GM21786 (cell line): ENCODE results near the gene NLGN1.

Source experiments
- ATAC-seq: cut with Tn5 transposase; IDR thresholded peaks from one replicate; pipeline ENCODE4 v1.9.1; 2021; ENCODE audit not compliant: unreplicated experiment

Gene NLGN1

DNA sequence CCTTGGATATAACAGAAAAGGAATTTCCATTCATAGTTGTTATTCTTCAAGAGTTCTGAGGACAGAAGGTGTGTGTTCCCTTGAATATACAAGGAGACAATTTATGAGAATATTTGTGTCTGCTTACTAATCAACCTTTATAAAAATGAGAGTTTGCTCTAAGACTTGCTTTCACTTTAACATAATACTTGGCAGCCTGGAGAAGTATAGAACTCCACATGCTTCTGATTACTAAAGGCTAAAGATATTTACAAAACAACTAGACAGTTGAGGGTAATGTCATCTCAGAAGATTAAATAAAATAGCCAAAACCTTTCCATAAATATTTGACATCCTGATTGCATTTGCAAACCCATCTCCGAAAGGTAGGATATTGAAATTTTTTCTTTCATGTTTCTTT is 734.5 kb downstream of the NLGN1 start:
- ATAC-seq, result no peak

DNA sequence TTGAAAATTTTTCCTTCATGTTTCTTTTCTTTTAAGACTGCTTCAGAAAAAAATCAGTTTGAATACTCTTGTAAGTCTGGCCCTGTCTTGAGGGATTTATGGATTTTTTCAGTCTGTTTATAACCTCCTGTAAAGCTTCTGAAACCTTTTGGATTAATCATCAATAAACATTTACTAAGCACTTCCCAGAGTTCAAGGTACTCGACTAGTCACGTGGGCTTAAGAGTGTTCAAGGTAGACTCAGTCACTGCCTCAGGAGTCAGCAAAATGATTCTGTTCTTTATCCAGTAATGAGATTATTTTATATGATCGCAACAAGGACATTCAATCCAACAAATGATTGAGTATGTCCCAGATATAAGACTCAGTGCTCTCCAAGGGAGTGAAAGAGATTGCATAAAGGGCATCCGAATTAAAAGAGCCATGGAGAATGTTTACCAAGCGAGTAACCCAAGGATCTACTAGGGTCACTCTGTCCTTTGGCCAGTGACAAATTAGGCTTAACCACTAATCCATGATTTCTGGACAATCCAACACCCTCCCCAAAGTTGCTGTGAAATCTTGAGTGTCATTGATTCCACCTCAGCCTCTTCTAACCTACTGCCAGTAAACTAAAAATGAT is 735.0 kb downstream of the NLGN1 start:
- no peak for ATAC-seq

DNA sequence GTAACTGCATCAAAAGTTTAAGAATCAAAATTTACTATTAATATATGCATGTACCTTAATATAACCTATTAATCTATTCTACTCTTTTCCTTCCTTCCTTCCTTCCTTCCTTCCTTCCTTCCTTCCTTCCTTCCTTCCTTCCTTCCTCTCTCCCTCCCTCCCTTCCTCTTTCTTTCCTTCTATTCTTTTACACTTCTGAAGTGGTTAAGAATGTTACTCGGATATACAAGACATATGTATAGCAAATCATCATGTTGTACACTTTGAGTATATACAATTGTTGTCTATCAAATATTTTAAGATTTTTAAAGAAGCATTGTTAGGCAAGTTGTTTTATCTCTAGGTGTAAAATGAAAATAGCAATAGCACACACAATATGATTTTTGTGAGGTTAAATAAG is 748.5 kb downstream of the NLGN1 start:
- no peak for ATAC-seq

DNA sequence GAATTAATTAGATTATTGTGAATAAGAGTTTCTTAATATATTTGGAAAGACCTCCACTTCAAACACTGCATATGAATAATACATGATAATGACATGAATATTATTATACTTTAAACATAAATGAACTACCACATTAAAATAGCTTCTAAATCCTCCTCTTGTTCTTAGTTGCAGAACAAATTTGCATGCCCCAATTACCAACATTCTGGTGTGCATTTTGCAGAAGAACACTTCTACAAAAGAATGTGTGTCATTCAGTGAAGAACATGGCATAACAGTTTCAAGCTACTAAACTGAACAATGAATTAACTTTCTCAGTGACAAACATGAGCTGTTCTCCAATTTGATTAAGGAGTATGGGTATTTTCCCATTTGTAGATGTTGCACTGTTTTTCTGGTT is 750.3 kb downstream of the NLGN1 start:
- ATAC-seq, result no peak

DNA sequence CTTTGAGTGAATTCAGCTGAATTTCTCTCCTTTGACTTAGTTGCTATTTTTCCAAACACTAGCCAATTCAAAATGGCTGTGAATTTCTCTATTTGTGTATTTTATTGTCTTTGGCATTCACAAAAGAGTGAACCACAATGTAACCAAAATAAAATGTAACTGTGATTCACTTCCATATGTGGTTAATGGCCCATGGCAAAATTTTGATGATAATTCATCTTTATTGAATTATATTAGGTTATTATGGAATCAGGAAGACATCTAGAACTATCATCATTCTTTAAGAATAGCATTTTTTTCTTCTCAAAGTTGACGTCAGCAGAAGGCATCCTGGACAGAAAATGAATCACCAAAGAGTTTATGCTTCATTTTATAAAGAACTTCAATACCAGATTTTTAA is 756.3 kb downstream of the NLGN1 start:
- no peak for ATAC-seq

DNA sequence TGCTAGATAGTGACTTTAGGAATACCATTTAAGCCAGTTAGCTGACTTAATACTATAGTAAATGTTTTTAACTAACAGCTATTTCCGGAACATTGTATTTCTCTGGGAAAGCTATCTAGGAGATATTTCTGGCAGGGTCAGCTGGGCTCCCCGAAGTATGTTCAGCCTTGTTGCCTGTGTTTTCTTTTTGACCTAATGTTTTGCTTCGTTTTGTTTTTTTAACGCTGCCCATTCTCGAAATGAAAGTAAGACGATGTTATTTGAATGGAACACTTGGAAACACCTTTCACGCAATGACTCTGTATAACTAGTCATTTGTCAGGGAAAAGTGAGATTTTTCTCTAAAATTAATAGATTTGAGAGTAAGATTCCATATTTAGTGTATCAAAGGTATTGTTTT is 758.7 kb downstream of the NLGN1 start:
- no peak for ATAC-seq

DNA sequence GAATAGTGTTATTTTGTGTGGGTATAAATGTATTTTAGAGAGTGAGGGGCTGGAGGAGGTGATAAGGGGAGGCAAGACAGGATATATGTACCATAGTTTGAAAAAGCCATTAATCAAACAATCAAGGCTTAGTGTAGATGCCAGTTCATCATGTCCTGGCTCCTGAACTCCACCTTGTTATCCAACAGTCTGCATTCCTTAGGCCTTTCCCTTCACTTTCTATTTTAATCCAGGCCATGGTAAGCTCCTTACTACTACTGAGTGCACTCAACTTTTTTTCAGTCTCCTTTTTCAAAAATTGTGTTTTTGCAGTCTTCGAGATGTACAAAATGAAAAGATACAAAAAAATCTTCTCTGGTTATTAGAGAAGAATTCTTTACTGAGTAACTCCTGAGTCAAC is 761.1 kb downstream of the NLGN1 start:
- no peak for ATAC-seq

DNA sequence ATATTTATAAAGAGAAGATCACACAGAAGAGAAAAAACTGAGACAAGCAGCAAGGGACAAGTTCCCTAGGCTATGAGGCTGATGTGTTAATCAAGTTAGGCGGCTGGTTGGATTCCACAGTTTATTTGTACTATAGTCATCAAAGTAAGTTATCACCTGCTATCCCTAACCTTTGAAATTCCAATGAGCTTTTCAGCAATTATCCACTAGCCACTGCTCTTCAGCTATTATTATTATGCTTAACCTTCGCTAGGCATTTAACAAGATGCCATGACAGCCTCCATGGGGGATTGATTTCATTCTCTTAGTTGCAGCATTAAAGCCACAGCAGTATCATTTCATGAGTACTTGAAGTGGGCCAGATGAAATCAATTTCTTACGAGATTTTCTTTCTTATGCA is 762.1 kb downstream of the NLGN1 start:
- ATAC-seq, result no peak

DNA sequence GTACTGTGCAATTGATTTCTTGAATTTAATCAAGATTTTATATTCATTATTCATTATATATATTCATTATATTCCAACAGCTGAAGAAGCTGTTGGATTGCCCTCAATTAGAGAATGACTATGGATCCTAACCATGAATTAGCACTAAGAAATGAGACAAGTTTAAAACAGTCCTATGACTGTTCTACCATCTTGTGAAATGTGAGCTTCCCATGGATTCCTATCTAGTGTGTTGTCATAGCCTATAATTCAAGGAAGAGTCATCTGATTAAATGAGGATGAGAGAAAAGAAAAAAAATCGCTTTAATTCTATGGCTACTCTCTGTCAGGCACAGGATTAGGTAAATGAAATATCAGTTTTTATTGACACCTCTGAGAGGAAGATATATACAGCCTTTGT is 765.0 kb downstream of the NLGN1 start:
- ATAC-seq, result no peak

DNA sequence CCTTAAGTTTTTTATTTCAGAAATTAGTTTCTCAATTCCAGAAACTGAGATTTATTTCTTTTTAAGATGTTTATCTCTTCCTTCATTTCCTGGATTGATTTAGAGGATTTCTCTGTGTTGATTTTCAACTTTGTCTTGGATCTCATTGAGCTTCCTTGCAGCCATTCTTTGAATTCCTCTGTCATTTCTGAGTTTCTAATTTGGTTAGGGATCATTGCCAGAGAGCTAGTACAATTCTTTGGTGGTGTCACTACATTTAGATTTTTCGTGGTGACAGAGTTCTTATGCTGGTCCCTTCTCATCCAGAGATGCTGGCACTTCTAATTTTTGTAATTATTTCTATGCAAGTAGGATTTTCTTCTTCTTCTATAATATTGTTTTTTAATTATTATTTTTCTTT is 770.5 kb downstream of the NLGN1 start:
- ATAC-seq, result no peak

DNA sequence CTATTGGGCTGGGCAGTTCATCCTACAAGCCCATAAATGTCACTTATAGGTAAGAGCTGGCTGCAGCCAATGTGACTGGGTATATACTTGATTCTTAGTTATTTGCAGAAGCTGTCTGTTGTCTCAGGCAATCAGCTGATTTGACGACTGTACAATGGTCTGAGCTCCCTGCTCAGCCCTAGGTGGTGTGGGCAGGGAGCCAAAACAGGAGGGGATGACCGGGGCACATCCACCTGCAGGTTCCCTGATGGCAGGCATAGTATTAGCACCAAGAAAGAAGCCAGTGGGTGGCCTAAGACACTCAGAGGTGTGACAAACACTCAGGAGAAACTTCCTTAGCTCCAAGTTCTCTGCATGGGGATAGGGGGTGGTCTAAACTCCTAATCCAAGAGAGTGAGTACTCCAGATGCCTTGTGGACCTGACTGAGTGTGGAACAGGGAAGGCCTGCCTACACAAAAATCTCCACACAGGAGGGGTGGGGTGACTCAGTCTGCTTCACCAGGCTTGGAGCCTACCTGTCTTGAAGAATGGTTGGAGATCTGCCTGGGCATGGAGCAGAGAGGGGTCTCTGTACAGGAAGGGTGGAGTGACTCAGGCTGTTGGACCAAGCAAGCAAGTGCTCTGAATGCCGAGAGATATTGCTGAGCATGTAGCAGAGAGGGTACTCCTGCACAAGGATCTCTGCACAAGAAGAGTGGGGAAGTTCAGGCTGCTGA is 771.2 kb downstream of the NLGN1 start:
- ATAC-seq, result no peak

DNA sequence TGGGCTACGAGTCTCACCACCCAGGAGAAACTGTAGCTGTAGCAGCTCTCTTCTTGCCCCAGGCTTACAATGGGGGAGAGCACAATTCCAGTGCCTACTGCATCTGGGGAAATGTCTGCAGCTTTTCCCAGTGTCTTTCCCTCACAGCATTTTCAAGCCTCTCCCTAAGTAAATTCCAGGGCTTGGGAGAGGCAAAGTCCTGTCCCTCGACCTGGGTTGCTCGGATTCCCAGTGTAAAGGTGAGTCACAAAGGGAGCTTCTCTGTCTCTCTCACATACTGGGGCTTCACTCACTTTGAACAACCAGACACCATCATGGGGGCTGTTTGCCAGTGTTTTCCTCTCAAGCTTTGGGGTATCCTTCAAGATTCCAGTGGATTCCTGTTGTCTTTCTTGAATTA is 772.2 kb downstream of the NLGN1 start:
- ATAC-seq, result no peak

DNA sequence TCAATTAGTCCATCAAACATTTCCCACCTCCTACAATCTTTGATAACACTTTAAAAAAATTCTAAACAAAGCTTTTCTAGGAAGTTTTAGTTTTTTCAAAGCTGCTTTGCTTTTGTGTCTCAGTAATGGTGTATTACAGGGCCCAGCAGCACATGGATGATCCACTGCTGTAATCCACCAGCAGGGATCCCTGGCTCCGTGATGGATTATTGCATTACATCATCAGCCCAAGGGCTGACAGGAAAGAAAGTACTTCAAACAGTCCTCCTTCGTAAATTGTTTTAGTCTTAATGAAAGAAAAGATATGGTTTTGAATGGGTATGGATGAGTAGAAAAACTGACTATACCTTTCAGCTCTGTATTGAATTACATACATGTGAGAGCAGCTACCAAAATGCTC is 772.7 kb downstream of the NLGN1 start:
- ATAC-seq, result no peak

DNA sequence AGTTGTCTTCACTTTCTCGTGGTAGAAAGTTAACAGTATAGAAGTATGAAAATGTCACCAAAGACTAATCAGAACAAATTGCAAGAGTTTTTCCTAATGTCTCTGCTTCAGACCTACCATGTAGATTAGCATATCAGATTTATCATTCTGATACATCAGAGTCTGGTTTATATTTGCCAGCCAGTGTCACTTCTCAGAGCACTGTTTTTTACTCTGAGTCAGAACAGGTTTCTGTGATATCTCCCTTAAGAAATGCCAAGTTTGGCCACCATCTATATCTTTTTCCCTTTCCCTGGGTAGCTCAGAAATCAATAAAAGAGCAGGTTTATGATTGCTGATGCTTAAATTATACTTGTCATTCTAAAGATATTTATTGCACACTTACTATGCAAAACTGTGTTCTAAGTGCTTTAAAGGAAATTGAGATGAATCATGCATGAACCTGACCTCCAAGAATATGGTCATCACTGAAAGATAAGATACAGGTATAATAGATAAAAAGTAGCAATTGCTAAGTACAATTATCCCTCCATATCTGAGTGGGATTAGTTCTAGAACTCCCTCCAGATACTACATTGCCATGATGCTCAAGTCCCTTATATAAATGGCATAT is 788.9 kb downstream of the NLGN1 start:
- ATAC-seq, result no peak

DNA sequence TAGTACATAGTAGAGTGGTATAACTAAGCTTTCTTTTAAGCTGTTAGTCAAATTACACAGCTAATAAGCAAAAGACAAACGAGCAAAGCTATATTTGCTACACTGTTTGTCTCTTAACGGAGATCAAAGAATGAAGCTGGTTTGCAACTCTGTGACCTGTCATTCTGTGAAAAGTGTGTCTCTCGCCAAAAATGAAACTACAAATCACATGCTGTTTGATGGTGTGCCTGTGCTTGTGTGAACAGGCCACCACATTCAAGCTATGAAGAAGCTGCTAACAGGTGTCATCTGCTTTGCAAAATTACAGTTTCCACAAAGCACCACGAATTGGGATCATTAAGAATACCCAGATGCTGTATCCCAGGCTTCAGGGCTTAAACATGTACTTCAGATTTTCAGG is 793.8 kb downstream of the NLGN1 start:
- peak; percentile 87 for ATAC-seq

DNA sequence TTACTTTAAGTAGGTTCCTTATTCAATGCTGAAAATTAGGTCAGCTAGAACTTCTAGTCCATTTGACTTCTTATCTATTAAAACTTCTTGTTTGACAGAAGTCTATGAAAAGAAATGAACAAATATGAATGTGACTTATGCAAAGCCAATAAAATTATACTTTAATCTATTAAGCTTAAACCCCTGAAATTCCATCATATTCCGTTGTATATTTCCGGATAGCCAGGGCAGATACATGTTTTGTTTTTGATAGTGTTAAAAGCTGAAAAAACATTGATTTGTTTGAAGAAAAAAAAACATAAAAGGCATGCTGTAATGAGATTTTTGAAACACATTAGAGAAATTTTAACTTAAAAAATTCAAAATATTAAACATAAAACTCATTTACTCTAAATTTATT is 794.4 kb downstream of the NLGN1 start:
- ATAC-seq, result no peak

DNA sequence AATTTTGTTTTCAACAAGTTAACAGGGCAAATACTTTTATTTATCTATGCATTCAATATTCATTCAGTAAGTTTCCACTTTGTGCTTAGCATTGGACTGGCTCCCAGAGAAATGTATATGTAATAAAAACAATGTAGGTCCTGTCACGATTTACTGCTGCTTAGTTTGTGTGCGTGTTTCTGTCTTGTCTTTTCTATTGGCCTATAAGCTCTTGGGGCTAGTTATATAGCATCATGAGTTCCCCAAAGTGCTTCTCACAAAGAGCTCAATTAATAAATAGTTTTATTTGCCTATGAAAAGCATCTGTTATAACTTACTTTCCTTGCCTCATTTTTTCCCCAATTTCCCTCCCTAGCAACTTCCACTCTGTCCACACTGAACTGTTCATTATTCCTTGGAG is 794.9 kb downstream of the NLGN1 start:
- ATAC-seq, result no peak

DNA sequence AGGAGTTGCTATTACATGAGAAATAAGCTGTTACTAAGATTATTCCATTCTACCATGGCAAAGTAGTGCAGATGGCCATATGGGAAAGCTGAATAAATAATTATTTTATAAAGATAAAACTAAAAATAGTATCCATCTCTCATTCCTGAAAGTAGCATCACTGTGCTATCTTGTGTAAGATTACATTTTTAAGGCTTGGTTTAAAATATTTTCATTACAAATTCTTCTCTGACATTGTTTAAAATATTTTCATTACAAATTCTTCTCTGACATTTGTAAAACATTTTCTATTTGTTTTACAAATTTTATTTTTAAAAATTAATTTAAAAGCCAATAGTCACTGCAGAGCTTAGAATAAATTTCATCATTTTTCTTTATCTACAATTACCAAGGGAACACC is 796.1 kb downstream of the NLGN1 start:
- no peak for ATAC-seq

DNA sequence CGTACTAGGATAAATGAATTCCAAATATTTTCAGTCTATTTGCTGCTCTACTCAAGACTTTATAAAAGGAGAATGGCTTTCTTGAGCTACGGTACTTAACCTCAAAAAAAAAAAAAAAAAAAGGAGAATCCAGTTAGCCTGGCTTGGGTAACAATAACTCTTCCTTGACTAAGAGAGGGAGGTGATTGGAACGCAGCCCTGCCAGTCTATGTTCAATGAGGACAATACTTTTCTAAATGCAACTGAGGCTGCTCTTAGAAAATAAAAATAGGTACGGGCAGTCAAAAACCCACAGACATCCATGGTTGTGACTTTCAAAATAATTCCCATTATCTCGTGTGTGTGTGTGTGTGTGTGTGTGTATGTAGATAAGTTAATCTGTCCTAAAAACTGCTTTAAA is 799.9 kb downstream of the NLGN1 start:
- no peak for ATAC-seq

DNA sequence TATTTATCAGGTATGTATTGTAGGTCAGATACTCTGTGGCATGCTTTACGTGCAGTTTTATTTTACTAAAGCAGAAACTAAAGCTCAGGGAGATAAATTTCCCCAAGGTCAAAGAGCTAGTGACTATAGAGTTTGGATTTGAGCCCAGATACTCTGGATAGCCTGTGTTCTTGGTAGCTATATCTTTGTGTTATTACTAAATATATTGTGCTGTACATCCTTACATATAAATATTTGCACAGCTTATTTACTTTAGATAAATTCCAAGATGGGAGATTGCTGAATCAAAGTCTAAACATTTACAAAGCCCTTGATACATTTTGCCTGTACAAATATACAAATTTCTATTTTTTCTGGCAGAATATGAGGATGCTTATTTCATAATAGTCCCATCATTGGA is 800.7 kb downstream of the NLGN1 start:
- ATAC-seq, result no peak

DNA sequence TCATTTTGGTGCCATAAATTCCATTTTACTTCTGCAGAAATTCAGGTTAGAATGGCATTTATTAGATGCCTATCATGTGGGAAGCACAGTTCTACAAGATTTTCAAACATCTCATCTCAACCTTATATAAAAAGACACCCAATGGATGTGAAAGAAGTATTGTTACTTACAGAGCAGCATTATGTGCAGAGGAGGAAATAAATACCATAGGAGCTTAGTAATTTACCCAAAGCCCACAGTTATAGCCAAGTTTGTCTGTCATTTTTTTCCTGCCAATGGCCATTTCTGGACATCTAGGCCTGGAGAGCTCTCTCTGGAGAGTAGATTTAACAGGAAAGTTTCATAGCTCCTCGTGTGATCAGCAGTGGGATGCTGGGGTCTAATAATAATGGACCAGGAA is 802.2 kb downstream of the NLGN1 start:
- no peak for ATAC-seq

DNA sequence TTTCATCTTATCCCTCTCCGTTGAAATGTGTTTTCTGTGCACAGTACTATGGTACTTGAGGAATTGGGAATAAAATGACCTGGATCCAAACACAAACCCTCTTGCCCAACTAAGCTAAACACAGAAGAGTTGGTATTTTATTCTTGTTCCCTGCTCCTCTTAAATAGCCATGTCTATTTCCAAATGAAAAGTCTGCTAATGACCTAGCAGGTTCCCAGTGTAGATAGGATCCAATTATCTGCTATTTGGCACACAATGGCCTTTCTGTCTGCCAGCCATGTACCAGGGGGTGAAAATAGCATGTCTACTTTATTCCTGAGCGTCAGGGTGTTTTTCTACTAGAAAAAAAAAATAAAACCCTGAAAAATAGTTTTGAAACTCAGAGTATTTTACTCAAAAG is 804.6 kb downstream of the NLGN1 start:
- ATAC-seq, result no peak

DNA sequence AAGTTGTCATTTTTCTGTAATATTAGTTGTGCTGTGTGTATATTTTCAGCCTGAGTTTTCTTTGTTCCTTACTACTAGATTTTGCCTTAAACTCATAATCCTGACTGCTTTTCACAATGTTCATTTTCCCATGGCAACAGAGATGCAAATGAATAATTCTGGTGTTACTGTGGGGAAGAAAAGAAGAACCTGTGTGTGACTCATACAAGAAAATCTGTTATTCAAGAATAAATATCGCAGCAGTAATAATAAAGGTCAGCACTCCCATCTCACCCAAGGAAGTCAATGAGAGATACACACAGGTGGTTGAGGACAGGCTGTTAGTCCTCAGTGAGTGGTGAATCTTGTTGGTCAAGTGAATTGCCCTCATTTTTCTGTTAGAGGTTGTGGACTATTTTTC is 805.0 kb downstream of the NLGN1 start:
- no peak for ATAC-seq
